HG03066 (cell line): ENCODE data around the gene DLX1.

Experiments used
- ATAC-seq: cut with Tn5 transposase; IDR thresholded peaks from one replicate; pipeline ENCODE4 v1.9.1; 2021; ENCODE audit warnings: low read depth; ENCODE audit not compliant: unreplicated experiment

The DLX1 gene

DNA sequence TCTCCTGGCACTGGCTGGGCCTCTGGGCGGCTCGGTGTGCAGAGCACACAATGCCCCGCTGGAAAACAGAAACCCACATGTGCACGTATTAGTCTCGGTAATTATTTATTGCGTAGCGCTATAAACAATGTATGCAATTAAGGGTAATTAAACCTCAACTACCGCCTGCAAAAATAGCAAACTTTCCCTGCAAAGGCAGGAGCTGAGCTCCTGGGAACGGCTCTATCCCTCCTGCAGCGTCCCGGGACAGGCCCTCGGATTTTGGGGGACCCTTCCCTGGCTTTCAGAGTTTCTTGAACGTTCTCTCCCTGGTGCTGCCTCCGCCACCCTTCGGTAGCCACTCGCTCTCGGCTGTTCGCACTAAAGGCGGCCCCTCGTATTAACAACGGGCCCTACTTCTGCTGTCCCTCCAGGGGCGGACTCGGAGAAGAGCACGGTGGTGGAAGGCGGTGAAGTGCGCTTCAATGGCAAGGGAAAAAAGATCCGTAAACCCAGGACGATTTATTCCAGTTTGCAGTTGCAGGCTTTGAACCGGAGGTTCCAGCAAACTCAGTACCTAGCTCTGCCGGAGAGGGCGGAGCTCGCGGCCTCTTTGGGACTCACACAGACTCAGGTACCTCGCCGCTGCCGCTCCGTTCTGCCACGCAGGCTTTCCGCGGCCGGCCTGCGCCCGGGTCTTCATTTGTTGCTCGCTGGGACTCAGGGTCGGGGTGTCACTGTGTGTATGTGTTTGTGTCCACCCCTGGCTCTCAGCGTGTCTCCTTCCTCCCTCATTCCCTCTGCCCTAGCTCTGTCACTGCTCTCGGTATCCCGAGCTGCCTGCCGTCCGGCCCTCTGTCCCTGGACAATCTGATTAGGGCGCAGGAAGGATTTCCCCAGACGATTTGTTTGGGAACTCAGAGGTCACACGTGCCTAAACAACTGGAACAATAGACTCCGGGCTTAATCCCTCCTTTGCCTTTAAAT lies 1.2 kb downstream of the DLX1 start:
- no peak for ATAC-seq

DNA sequence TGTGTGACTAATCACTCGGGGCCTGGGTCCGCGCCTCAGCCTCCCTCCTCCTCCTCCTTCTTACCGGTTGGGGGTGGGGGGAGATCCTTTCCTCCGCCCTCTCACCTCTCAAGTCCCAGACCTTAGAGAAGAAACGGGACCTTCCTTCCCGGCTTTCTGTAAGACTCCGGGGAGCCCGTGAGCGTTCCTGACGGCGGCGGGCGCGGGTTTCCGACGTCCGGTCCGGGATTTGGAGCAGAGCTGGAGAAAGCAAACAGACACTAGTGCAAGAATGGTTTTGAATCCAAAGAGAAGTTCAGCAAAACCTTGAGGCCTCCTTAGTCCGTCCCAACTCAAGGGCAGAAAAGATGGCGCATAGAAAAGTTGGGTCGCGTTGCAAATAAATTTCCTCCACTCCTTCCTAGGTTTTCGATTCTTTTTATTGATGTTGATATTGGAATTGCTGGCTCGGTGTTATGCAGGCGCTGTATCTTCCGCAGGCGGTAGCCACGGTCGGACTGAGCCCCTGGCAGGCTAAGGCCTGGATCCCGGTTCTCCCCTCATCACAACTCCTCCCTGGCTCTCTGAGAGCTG lies 2.0 kb downstream of the DLX1 start:
- ATAC-seq, result no peak

DNA sequence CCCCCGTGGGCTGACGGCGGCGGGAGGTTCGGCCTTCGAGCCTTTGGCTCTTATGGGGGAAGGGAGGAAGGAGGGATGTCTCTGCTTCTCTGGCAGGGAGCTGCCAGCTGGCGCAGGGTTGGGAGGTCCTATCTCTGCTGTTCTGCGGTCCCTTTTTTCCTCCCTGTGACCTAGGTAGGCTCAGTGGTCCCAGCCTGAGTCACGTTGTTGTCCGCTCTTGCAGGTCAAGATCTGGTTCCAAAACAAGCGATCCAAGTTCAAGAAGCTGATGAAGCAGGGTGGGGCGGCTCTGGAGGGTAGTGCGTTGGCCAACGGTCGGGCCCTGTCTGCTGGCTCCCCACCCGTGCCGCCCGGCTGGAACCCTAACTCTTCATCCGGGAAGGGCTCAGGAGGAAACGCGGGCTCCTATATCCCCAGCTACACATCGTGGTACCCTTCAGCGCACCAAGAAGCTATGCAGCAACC lies 2.5 kb downstream of the DLX1 start:
- no peak for ATAC-seq

DNA sequence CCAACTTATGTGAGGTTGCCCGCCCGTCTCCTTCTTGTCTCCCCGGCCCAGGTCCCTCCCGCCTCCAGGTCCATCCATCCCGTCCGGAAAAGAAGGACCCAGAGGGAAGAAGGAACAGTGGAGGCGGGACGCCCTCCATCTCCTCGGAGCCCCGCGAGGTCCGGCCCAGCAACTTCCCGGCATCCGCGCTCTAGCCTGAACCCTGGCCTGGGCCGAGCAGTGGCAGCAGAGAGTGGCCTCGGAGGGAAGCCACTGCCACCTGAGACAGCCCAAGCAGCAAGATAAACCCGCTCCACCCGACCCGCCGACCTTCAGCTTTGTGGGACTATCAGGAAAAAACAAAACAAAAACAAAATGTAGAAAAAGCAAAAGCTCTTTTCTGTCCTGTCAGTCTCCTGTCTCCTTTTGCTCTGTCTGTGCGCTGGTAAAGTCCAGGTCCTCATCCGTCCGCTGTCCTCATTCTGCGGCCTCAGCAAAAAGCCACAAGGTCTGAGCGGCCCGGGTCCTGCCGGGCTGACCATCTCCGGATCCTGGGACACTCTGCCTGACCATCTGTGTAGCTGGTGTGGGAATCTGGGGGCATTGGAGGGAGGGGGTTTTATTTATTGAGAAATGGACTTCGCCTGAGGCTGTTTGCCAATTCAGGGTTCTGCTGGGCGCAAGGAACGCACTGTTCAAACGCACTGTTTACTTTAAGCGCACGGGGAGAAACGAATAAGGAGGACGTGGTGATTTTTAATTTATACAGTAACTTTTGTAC lies 3.1 kb downstream of the DLX1 start:
- ATAC-seq, result no peak

DNA sequence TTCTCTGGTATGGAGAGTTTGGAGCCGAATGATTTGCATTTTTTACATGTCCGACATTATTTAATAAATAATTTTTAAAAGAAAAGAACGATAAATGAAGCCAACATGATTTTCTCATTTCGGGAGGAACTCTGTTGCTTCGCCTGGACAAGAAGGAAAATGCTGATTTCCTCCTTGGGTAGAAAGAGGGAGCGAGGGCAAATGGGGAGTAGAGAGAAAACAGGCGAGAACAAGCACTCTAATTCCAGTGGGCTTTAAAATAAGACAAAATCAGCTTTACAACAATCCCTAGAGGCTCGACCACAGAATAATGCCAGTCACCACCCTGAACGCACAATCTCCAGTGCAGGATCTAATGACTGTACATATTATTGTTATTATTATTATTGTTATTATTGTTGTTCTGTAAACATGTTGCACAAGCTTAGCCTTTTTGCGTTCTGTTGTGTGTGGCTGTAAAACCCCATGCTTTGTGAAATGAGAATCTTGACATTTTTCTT lies 3.7 kb downstream of the DLX1 start:
- ATAC-seq, result no peak

DNA sequence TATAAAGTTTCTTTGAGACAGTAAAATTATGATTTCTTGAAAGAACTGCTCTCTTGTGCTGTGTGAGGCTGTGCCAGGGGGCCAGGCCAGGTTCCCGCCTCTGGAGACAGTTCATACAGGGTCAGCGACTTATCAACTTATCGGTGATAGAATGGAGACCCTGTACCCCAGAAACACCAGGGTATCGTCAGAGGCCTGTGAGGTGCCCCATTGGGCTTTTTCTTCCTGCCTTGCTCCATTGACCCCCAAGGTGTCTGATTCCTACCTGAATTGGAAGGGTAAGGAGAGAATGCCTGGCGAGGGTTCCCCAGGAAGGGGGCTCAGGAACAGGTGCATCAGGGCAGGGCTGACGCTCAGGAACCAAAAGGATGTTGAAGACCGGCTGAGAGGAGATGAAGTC lies 4.3 kb downstream of the DLX1 start:
- no peak for ATAC-seq

DNA sequence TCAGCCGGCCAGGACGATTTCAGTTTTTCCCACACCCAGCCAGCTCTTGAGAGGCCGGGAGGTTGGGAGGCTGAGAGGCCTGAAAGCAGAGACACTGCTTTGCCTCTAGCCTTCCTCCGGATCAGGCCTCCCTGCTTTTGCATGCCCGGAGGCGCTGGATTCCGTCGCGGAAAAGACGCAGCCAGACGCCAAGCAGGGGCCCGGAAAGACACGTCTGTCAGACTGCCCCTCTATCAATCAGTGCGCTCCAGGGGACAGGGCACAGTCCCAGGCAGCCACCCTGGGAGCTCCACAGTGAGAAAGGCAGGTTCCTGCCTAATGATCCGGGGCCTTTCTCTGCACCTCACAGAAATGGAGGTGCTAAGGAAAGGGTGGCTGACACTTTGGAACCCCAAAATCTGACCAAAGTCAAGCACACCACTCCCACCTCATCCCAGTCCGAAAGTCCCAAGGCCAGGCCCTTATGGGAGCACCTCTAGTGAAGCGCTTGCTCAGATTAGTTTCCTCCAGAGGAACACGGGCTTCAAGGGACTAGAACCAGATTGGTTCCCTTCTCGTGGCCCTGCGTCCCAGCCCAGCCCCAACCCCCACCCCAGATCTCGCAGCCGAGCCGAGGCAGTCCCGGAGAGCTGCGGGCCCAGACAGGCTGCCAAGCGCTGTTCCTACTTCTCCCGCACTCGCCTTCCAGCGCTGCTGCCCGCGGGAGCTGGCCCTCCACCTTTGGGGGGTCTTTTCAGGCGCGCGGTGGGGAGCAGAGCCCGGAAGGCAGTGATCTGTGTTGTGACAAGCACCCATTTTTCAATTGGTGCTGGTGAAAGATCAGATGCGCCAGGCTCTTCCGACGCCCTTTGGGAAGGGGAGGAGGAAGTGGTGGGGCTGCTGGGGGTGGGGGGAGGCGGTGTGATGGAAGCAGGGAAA lies 5.0 kb downstream of the DLX1 start:
- ATAC-seq, result no peak

DNA sequence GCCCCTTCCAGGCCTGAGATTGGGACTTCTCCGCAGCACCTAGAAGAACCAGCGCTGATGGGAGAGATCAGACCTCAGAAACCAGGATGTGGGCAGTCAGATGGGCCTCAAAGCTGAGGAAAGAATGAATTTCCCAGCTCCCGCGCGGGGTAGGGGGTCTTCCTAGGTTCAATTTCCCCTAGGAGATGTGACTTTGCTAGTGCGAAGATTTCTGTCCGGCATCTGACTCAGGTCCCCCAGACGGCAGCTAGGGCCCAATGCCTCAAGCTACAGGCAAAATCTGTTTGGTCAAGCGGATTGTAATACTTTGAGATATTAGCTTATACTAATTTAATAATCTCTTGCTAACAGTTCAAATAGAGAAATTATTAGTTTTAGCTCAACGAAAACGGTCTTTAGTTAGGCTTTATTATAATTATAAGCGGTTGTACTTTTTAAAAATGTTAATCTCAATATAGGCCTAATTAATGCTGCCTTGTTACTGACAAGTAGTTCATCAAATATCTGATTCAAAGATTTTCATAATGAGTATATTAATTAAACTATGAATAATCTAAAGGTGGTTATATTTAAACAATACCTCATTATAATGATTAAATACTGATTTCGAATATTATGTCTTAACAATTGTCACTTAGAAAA lies 5.8 kb downstream of the DLX1 start:
- ATAC-seq, result no peak

DNA sequence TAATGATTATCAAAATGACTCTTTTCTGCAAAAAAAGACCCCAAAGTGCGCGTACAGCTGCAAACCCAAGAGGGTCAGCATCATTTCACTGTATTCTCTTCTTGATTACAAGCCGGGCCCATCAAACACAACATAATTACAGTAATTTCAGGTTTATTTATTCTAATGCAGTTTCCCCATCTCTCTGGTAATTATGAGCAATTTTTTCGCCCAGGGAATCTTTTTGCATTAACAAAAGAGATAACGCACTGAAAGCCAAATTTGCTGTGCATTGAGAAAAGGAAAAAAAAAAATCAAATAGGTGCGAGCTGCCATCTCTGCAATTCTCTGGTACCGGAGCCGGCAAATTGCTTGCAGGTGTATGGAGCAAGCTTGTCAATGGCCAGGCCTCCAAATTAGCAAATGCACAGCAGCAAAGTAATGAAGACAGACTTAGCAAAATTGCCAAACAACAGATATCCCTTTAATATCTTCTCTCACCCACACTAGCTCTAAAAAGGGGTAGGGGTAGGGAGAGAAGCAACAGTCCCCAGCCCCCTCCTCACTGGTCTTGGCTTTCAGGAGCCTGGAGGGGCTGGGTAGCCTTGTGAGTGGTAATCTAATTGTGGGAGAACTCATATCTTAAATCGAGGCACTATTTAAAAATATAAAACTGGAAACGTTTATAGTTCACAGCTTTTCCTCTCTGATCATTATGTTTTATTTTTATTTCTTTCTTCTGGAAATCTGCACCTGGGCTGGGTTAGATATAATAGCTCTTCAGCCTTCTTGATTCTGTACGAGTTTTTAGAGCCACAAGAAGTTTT lies 6.7 kb downstream of the DLX1 start:
- ATAC-seq, result no peak

DNA sequence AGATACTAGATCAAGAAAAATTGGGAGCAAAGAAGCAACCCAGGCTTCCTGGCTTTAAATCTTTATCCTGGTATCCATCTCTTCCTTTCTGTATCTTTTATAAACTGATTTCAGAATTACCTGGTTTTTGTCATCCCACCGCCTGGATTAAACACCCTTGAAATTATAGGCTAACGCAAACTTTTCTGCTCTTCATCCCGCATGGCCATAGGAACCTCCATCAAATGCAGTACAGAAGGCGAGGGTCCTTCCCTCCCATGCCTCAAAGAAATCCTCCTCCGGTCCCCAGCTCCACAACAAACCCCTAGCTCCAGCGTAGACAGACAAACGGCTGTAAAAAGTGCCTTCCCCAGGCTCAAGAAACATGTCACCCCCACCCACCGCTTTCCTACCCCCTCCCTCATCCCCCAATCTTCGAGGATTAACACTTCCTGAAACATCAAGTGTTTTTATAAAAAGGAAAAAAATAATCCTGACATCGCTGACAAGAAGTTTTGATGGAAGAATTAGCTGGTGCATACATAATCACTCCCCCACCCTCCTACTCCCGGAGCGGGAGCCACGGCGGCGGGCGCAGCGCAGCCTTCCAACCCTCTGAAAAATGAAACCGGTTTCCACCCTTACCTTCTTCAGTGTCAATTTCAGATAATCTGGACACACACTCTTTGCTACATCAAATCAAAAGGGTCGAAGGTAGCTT lies 7.6 kb downstream of the DLX1 start:
- ATAC-seq, result no peak

DNA sequence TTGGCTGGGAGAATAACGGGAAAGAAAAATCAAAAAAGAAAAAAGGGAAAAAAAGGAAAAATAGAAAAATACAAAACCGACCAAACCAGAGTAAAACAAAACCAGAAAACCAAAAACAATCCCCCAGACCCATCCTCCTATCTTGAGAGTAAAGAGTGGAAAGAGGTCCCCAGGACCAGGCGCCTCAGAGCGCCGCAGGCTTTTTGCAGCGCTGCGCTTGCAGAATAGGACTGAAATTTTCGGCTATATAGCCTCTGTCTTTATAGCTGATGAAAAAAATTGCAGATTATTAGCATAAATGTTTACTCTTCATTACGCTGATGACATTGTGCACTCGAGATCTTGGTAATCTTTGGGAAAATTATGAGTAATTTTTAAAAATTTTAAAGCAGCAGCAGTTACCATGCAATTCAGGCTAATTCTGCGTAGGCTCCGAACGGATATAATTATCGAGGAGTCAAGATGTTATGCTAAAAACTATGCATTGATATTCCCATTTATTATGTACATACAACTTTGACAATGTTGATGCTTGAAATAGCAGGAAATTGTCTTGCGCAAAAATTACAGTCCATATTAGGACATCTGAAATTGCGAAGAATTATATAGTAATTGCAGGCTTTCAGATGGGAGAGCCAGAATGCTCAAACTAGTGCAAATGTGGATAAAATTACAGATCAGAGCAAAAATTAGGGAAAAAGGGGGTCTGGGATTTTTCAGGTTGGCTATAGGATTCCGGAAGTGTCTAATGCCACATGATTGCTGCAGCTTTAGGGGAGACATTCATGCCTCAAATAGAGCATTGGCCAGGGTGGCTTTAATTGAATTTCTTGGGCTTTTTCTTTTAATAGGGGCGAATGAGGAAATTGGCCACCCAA lies 8.3 kb downstream of the DLX1 start:
- ATAC-seq, result no peak

DNA sequence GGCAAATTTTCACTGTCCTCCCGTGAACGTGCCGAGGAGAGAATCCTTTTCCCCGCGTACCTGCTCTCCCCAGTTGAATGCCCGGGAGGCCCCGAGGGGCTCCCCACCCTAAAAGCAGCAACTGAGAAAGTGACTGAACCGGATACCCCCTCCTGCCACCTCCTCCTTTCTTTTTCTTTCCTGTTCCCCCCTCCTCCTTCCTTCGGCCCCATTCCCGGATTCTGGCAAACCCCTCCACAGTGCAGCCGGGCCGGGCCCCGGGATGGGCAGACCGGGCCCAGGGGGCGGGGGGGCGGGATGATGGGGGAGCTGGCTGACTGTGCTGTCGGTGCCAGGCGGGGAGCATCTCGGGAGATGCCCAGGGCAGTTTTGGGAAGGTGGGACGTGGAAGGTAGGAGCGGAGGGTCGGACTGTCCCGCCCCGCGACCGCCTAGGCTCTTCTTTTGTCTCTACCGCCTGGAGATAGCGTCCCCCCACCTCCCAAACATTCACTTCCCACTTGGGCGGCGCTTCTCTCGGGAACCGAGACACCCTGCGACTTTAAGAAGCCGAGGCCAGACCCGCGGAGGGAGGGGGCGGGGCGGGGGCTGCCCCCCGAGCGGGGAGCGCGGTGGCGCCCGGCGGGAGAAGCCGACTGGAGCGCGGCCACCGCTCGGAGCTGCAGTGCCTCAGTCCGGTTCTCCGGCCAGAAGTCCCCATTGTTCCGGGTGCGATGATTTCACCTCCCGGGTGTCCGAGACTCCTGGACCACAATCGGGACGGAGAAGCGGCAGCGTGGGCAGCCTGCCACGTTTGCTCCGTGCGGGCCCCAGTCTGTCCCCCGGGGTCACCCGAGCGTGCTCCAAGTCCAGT lies 9.2 kb downstream of the DLX1 start:
- no peak for ATAC-seq

DNA sequence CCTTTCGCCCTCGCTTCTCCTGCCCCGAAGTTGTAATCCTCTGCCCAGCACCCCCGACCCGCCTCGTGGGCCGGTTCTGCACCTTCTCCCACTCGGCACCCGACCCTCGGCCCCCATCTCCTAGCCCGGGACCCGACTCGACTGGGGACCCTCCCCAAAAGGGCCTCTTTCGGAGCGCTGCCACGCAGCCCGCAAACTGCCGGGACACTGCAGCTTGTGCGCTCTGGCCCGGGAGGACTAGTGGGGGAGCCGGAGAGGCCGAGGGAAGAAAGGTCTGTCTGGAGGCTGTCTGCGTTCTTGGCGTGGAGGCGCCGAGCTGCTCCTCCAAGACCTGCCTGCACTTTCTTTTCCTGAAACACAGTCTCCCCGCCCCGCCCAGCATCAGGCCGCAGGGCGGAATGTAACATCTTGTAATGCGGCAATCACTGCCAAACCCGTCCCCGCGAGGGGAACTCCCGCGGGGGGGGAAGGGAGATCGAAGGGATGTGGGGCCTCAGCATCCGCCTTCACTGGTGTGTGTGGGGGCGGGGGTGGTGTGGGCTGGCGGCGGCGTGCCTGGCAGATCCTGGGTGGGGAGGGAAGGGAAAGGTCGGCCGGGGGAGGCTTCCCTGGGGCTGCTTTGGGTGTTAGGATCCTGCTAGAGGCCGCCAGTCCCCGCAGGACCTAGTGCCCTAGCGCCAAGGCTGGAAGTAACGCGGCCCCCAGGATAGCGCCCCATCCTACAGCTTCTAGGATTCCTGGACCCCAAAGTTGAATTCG lies 10.0 kb downstream of the DLX1 start:
- ATAC-seq, result no peak

DNA sequence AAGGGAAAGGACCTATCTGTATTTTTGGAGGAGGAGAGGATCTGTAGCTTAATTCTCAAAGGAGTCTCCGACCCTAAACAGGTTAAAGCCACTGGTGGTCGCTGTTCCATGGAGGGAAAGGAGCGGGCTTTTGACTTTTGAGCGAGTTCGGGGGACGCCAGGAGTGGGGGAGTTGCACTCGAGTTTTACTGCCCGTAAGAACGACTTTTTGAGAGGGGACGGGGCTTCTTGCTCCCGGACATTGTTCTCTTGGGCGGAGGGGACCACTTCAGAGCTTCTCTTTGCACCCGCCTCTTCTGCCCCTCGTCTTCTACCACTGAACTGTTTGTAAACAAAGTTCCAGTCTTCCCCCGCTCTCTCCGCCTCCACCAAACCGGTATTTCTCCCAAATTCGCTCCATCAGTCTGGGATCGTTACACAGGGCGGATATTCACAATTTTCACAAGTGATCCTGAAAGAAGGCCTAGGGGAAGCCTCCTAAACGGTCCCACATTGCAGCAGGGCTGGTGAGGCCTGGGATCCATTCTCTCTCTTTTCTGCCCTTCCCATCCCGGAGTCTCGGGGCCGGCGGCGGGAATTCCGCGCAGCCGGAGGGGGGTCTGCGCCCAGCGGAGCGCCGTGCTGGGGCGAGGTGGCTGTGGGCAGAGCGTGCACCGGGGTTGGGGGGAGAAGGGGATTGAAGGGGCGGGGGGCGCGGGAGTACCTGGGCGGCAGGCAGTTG lies 10.8 kb downstream of the DLX1 start:
- ATAC-seq, result no peak
